K562 (cell line): ENCODE results near the gene COP1. TPM values are rescaled to one million over a fixed set of nuclear protein-coding genes. Genes with fewer than 3 reads are reported as not detected.

ENCODE experiments used
- ATAC-seq: fragments of 200-7000 bp; cut with Tn5 transposase; 3 replicates; pipeline ENCODE4 v1.9.1; 2020; ENCODE audit warnings: moderate library complexity
- BruUV-seq: library from RNA; stranded (reverse); fragments of 400-500 nt; replicated peaks from 2 replicates; lab custom pipeline; 2021; lab: Mats Ljungman, UMichigan
- CTCF ChIA-PET: fragments of 300-600 bp; formaldehyde crosslinking; extraction: SDS; loops from one replicate; lab custom pipeline; 2021; ENCODE audit warnings: low intra/inter-chr PET ratio; lab: Yijun Ruan, JAX
- POLR2A ChIA-PET: fragments of 300-600, 350-650 bp; sonication (Branson Sonifier 250); formaldehyde crosslinking; extraction: SDS; loops from one replicate; lab custom pipeline; 2021; ENCODE audit warnings: antibody characterized with exemption, inconsistent platforms; lab: Yijun Ruan, JAX
- DNase-seq, 4 experiments: peaks; one replicate each; pipeline versions ENCODE4 v3.0.0 to v3.0.0-alpha.2; 2011 to 2018; ENCODE audit warnings: low spot score in 3 of 4, mixed read lengths in 3 of 4; ENCODE audit errors: extremely low read depth in 1 of 4
- FAIRE-seq: peaks from 2 replicates; lab custom pipeline; 2011; peaks lifted over from hg19 to GRCh38; lab: Jason Lieb, UNC
- H2AFZ ChIP-seq: 2 replicates; pipeline ENCODE4 v1.6.0; 2011; ENCODE audit warnings: low read depth, low read length, control low read depth, inconsistent platforms
- H3K27ac ChIP-seq: fragments of 200-600 bp; 3 replicates; pipeline ENCODE4 v1.8.0; 2011; ENCODE audit warnings: low read depth, mild to moderate bottlenecking, control low read depth, inconsistent platforms, low read length, moderate library complexity, mixed read lengths; ENCODE audit errors: extremely low read depth
- H3K27me3 ChIP-seq, 2 experiments: fragments of 300-600 bp in 1 of 2; 2 replicates in 1 of 2; 3 replicates in 1 of 2; pipeline versions ENCODE4 v1.6.0 to v1.8.0; 2011; ENCODE audit warnings: inconsistent platforms in 2 of 2, low read length in 2 of 2, mild to moderate bottlenecking in 1 of 2, mixed read lengths in 1 of 2, moderate library complexity in 1 of 2; ENCODE audit not compliant: control insufficient read depth in 2 of 2, insufficient read depth in 2 of 2
- H3K36me3 ChIP-seq: fragments of 300-600 bp; 3 replicates; pipeline ENCODE4 v1.8.0; 2011; ENCODE audit warnings: mild to moderate bottlenecking, low read length, inconsistent platforms; ENCODE audit not compliant: control insufficient read depth, insufficient read depth
- H3K4me1 ChIP-seq, 2 experiments: fragments of 200-600 bp in 1 of 2; replicated peaks in 1 of 2; 2 replicates in 1 of 2; 3 replicates in 1 of 2; pipeline versions ENCODE4 v1.5.1 to v1.8.0; 2011; ENCODE audit warnings: inconsistent platforms in 2 of 2, low read length in 2 of 2, mild to moderate bottlenecking in 1 of 2, mixed read lengths in 1 of 2, moderate library complexity in 1 of 2; ENCODE audit not compliant: control insufficient read depth in 2 of 2, insufficient read depth in 2 of 2
- H3K4me2 ChIP-seq: 2 replicates; pipeline ENCODE4 v1.6.1; 2011; ENCODE audit warnings: low read length, control low read depth, inconsistent platforms, mixed read lengths; ENCODE audit not compliant: insufficient read depth
- H3K4me3 ChIP-seq: fragments of 200-600 bp; sonication (generic), shearing (Covaris generic); 2 replicates; pipeline ENCODE4 v1.5.1; 2016; ENCODE audit warnings: control low read depth, inconsistent platforms
- H3K79me2 ChIP-seq: fragments of 200-600 bp; 3 replicates; pipeline ENCODE4 v1.8.0; 2011; ENCODE audit warnings: low read length, inconsistent platforms; ENCODE audit not compliant: control insufficient read depth, insufficient read depth
- H3K9ac ChIP-seq, 2 experiments: 2 replicates each; pipeline versions ENCODE4 v1.6.0 to v1.6.1; 2011; ENCODE audit warnings: low read depth in 2 of 2, low read length in 2 of 2, control low read depth in 1 of 2, inconsistent platforms in 1 of 2, mild to moderate bottlenecking in 1 of 2, mixed read lengths in 1 of 2; ENCODE audit not compliant: insufficient read depth in 1 of 2
- H3K9me1 ChIP-seq: one replicate; pipeline ENCODE4 v1.6.0; 2011; ENCODE audit warnings: inconsistent platforms, mild to moderate bottlenecking, low read length, moderate library complexity; ENCODE audit not compliant: control insufficient read depth, insufficient read depth
- H3K9me3 ChIP-seq: replicated peaks from 2 replicates; pipeline ENCODE4 v1.5.1; 2011; ENCODE audit warnings: low read depth, low read length, inconsistent platforms; ENCODE audit not compliant: control insufficient read depth, insufficient read depth
- H4K20me1 ChIP-seq: replicated peaks from 2 replicates; pipeline ENCODE4 v1.6.1; 2011; ENCODE audit warnings: low read length, inconsistent platforms, mixed read lengths; ENCODE audit not compliant: control insufficient read depth, insufficient read depth
- BHLHE40 ChIP-seq: IDR thresholded peaks from 2 replicates; pipeline ENCODE4 v1.6.1; 2011; ENCODE audit warnings: low read length, improper control_type of control experiment
- CBX3 ChIP-seq, 2 experiments: IDR thresholded peaks; 1 replicate in 1 of 2; 2 replicates in 1 of 2; pipeline ENCODE4 v1.6.1; 2012; ENCODE audit warnings: inconsistent platforms in 2 of 2, low read length in 2 of 2, borderline replicate concordance in 1 of 2, control low read depth in 1 of 2
- CHAMP1 ChIP-seq: fragments of 450-650 bp; IDR thresholded peaks from 2 replicates; pipeline ENCODE4 v1.6.1; 2016; ENCODE audit warnings: mild to moderate bottlenecking
- CREB5 ChIP-seq: fragments of 250-450 bp; sonication (Bioruptor Pico); IDR thresholded peaks from 2 replicates; pipeline ENCODE4 v1.5.0; 2020; ENCODE audit warnings: mild to moderate bottlenecking
- FOXA3 ChIP-seq, 2 experiments: fragments of 450-650 bp in 1 of 2; sonication (generic) in 1 of 2; formaldehyde crosslinking; IDR thresholded peaks in 1 of 2; conservative IDR thresholded peaks in 1 of 2; 2 replicates each; pipeline versions ENCODE4 v1.4.0 to v1.8.0; 2020 to 2022; ENCODE audit warnings: mild to moderate bottlenecking in 2 of 2, missing genetic modification reagents in 1 of 2
- FOXK2 ChIP-seq, 2 experiments: fragments of 450-650 bp; IDR thresholded peaks in 1 of 2; conservative IDR thresholded peaks in 1 of 2; 2 replicates each; pipeline ENCODE4 v1.6.1; 2016; ENCODE audit warnings: low read depth in 2 of 2, mild to moderate bottlenecking in 1 of 2
- GABPA ChIP-seq: fragments of 200-800 bp; sonication (Bioruptor generic); conservative IDR thresholded peaks from 2 replicates; pipeline ENCODE4 v1.6.1; 2016; ENCODE audit warnings: low read depth, missing genetic modification characterization, missing compliant biosample characterization
- NFYB ChIP-seq: IDR thresholded peaks from 2 replicates; pipeline ENCODE4 v1.6.1; 2011; ENCODE audit warnings: mild to moderate bottlenecking, moderate library complexity; ENCODE audit not compliant: insufficient read length; ENCODE audit errors: extremely low read depth
- NR1H2 ChIP-seq: sonication (generic); formaldehyde crosslinking; IDR thresholded peaks from 2 replicates; pipeline ENCODE4 v1.4.0; 2020; ENCODE audit warnings: mild to moderate bottlenecking, missing genetic modification reagents
- PHB ChIP-seq: fragments of 250-450 bp; sonication (Bioruptor Pico); IDR thresholded peaks from 2 replicates; pipeline ENCODE4 v1.5.0; 2021
- SPI1 ChIP-seq: IDR thresholded peaks from 2 replicates; pipeline ENCODE4 v1.6.1; 2011; ENCODE audit warnings: low read depth, low read length, control low read depth, borderline replicate concordance
- ZNF324 ChIP-seq: fragments of 250-450 bp; sonication (Bioruptor Pico); IDR thresholded peaks from 2 replicates; pipeline ENCODE4 v1.4.0; 2020; ENCODE audit warnings: mild to moderate bottlenecking
- ZNF347 ChIP-seq: fragments of 450-650 bp; formaldehyde crosslinking; IDR thresholded peaks from 2 replicates; pipeline ENCODE4 v1.4.0; 2020; ENCODE audit warnings: low read depth, mild to moderate bottlenecking, moderate library complexity
- ZNF75A ChIP-seq: fragments of 450-650 bp; formaldehyde crosslinking; IDR thresholded peaks from 2 replicates; pipeline ENCODE4 v1.4.0; 2020; ENCODE audit warnings: mild to moderate bottlenecking
- WGBS: fragments of 100-300 bp; shearing (Covaris generic); methylation state at CpG from one replicate; pipeline ENCODE4 v1.1.6; 2016; ENCODE audit warnings: low coverage, mixed read lengths; ENCODE audit not compliant: insufficient coverage; ENCODE audit errors: missing lambda C conversion rate; 5-methylcytosine and 5-hydroxymethylcytosine counted together
- in situ Hi-C: fragments of 300-500 bp; cut with MboI; formaldehyde crosslinking; loops from 4 replicates; pipeline ENCODE4 v1.15.0; 2018; ENCODE audit warnings: inconsistent platforms, mixed read lengths
- intact Hi-C: fragments of 100-400 bp; cut with micrococcal nuclease; formaldehyde crosslinking; loops from 2 replicates; pipeline ENCODE4 v1.14.2; 2022
- polyA plus RNA-seq, 8 experiments: library from polyadenylated mRNA; depleted of rRNA in 4 of 8; stranded (reverse) in 5 of 8; unstranded in 3 of 8; fragments of >200 nt; fragmentation: Nextera tagmentation in 2 of 8; fragmentation: Illumina TruSeq in 1 of 8; extraction: Ambion mirVana in 2 of 8; extraction: Trizol in 1 of 8; gene quantifications; 2 replicates each; pipeline versions ENCODE4 v1.2.1 to v1.2.3, GENCODE V29; 2011 to 2014; ENCODE audit warnings: inconsistent platforms in 1 of 8, missing spikeins in 1 of 8
- total RNA-seq, 7 experiments: library from RNA; depleted of rRNA in 6 of 7; stranded (reverse); fragments of >200 nt in 6 of 7; fragmentation: Illumina TruSeq in 2 of 7; extraction: Trizol in 2 of 7; gene quantifications; 2 replicates each; pipeline versions ENCODE4 v1.2.1 to v1.2.3, GENCODE V29; 2011 to 2021; ENCODE audit warnings: low replicate concordance in 1 of 7
- TF ChIP-seq, protein P1 (sequence below), 2 experiments: fragments of 450-650 bp in 1 of 2; sonication (generic) in 1 of 2; formaldehyde crosslinking; conservative IDR thresholded peaks; 2 replicates each; pipeline versions ENCODE4 v1.4.0 to v1.8.1; 2020 to 2022; ENCODE audit warnings: mild to moderate bottlenecking in 1 of 2, missing genetic modification reagents in 1 of 2
- TF ChIP-seq, protein P2 (sequence below): fragments of 250-450 bp; sonication (Bioruptor Pico); IDR thresholded peaks from 2 replicates; pipeline ENCODE4 v1.4.0; 2020; ENCODE audit warnings: mild to moderate bottlenecking, moderate library complexity, borderline replicate concordance

The COP1 gene
- total and polyA plus RNA-seq, 9 of the 15 experiments (the other 6 are each of a cell fraction or from before 2014, with no cell fraction given), result 25.8 to 77.7 (median 58.6) TPM

DNA sequence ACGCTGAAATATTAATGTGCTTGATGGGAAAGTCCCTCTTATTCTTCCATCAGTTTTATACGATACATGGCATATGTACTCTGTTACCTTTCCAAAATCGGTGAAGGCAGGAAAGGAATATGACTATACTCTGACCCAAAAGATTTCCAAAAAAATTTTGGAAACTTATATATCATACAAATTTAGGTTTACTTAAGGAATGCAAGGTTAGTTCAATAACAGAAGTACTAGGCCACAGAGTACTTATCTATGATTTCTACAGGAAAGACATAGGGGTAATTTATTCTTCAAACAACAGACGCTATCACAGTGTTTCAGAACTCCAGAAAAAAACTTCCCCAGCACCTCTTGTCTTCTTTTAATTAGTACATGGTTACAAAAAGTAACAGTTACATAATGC, 84.8 kb downstream of the COP1 start:
- intact Hi-C loops, result no loop called here
- no peak overlapping the region for H3K4me3 ChIP-seq
- 93% methylated on average over 4 of the region's 4 CpGs for WGBS
- ATAC-seq (no peak), DNase-seq (no peak), FAIRE-seq (no peak)
- peaks cover 2% of the 10 kb centered on the region; the same call in 2 of the 3 replicates for H3K36me3 ChIP-seq
- ChIA-PET CTCF (interaction anchor here (0.6 kb wide), 1 partner anchor 344 kb away, joined by 5 read pairs; no protein-coding TSS in a partner anchor), POLR2A (no interaction called here)
- no peak overlapping the region for H3K27ac ChIP-seq
- in situ Hi-C loops, result no loop called here
- no peak overlapping the region for H2AFZ ChIP-seq
- H3K9me3 ChIP-seq, result peaks cover 5% of the 10 kb centered on the region; the same call in 1 of the 2 replicates
- no peak overlapping the region for H3K4me2 ChIP-seq
- no peaks in the 10 kb centered on the region for H3K9me1 ChIP-seq
- H3K4me1 ChIP-seq, result no peaks in the 10 kb centered on the region
- BruUV-seq, result no TSS peak
- no peaks in the 10 kb centered on the region for H3K79me2 ChIP-seq
- no peak overlapping the region for H3K9ac ChIP-seq
- no peaks in the 10 kb centered on the region for H3K27me3 ChIP-seq
- no peaks in the 10 kb centered on the region for H4K20me1 ChIP-seq
- TF ChIP-seq NFYB (no peak), CHAMP1 (no peak), CBX3 (IDR thresholded peaks at IDR 0.05; ENCODE audit: borderline replicate concordance in 1 of 2, low read length in 2 of 2) (peak in 1 of 2 experiments; percentile 38; a peak in 1 of 3 replicates), SPI1 (no peak), ZNF347 (CRISPR knock-in tag) (no peak), CREB5 (CRISPR knock-in tag) (no peak), FOXK2 (conservative IDR thresholded peaks at IDR 0.05 in 1 of 2, IDR thresholded peaks at IDR 0.05 in 1 of 2; ENCODE audit: low read depth in 2 of 2) (no peak), NR1H2 (no peak), FOXA3 (CRISPR knock-in tag; conservative IDR thresholded peaks at IDR 0.05 in 1 of 2, IDR thresholded peaks at IDR 0.05 in 1 of 2) (peak in 1 of 2 experiments; percentile 42; a peak in 1 of 4 replicates), GABPA (tag) (no peak), ZNF324 (peak; percentile 96), PHB (CRISPR knock-in tag) (no peak), BHLHE40 (no peak), ZNF75A (CRISPR knock-in tag) (no peak)
- TF ChIP-seq, protein P1, sequence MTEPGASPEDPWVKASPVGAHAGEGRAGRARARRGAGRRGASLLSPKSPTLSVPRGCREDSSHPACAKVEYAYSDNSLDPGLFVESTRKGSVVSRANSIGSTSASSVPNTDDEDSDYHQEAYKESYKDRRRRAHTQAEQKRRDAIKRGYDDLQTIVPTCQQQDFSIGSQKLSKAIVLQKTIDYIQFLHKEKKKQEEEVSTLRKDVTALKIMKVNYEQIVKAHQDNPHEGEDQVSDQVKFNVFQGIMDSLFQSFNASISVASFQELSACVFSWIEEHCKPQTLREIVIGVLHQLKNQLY (CRISPR knock-in tag; conservative IDR thresholded peaks at IDR 0.05), result no peak
- TF ChIP-seq, protein P2, sequence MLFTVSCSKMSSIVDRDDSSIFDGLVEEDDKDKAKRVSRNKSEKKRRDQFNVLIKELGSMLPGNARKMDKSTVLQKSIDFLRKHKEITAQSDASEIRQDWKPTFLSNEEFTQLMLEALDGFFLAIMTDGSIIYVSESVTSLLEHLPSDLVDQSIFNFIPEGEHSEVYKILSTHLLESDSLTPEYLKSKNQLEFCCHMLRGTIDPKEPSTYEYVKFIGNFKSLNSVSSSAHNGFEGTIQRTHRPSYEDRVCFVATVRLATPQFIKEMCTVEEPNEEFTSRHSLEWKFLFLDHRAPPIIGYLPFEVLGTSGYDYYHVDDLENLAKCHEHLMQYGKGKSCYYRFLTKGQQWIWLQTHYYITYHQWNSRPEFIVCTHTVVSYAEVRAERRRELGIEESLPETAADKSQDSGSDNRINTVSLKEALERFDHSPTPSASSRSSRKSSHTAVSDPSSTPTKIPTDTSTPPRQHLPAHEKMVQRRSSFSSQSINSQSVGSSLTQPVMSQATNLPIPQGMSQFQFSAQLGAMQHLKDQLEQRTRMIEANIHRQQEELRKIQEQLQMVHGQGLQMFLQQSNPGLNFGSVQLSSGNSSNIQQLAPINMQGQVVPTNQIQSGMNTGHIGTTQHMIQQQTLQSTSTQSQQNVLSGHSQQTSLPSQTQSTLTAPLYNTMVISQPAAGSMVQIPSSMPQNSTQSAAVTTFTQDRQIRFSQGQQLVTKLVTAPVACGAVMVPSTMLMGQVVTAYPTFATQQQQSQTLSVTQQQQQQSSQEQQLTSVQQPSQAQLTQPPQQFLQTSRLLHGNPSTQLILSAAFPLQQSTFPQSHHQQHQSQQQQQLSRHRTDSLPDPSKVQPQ, result no peak
